Fibroblast of skin of scalp (primary cell): Measurements from ENCODE around the gene TUSC1. TPM values are rescaled to one million over a fixed set of nuclear protein-coding genes. Genes with fewer than 3 reads are reported as not detected.

ENCODE experiments used
- DNase-seq: peaks from one replicate; pipeline ENCODE4 v3.0.0-alpha.2; 2013
- polyA plus RNA-seq, 2 experiments: library from polyadenylated mRNA; unstranded; fragments of 120-200 nt; gene quantifications; one replicate each; pipeline ENCODE4 v1.2.1, GENCODE V29; 2013; ENCODE audit not compliant: insufficient read length in 2 of 2

The TUSC1 gene
- polyA plus RNA-seq (2013, experiment 1 of 2; ENCODE audit: insufficient read length) = 12.1 TPM
- 12.9 TPM for polyA plus RNA-seq (2013, experiment 2 of 2; ENCODE audit: insufficient read length)

DNA sequence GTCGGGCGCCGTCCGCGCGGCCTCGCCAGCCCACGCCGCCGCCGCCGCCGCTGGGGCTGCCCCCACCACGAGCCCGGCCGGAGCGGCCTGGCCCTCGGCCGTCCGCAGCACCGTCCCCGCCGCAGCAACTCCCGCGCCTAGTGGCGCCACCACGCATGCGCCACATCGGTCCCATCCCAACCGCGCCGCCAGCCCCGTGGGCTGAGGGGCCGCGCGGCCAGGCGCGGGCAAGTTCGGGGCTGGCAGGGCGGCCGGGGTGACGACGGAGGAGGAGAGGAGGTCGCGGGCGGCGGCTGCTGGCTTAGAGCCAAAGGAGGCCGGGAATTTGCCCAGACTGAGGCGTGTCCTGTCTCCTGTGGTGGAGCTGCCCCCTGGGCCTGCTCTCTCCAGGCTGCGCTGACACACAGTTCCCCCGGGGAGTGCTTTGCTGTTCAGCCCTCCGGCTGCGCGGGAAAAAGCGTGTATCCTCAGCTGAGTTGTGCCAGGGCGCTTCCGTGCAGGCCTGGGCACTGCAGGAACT lies at the start of gene TUSC1:
TSS of gene TUSC1 (minus strand) at position 298 of the 520 bp plus-strand sequence. CDS start at position 166, 132 bp downstream.
- peak; percentile 89 for DNase-seq

DNA sequence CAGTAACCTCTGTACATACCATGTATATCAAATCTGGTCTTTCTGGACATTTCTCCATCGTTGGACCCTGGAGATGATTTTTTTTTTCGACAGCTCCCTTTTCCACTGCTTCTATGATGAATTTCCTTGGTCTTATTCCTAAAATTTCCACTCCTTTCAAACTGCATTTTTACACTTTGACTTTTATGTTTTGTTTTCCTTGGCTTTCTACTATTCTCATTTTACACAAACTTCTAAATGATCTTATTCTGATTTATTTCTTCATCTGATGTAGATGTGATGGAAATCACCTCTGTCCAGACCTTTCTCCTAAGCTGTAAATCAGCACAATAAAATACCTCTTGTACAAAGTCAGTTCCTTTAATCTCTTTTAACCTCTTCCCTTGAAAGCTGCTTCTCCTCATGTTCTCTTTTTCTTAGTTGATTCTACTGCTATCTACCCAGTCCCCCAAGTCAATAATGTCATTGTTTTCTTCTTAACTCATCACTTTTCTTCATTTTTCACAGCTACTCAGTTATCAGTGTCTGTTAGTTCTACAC lies 48.7 kb upstream of the TUSC1 start:
- DNase-seq = no peak

GRCh38 chr9:25724424-25724823 lies 46.2 kb upstream of the TUSC1 start:
- peak; percentile 8 for DNase-seq

DNA sequence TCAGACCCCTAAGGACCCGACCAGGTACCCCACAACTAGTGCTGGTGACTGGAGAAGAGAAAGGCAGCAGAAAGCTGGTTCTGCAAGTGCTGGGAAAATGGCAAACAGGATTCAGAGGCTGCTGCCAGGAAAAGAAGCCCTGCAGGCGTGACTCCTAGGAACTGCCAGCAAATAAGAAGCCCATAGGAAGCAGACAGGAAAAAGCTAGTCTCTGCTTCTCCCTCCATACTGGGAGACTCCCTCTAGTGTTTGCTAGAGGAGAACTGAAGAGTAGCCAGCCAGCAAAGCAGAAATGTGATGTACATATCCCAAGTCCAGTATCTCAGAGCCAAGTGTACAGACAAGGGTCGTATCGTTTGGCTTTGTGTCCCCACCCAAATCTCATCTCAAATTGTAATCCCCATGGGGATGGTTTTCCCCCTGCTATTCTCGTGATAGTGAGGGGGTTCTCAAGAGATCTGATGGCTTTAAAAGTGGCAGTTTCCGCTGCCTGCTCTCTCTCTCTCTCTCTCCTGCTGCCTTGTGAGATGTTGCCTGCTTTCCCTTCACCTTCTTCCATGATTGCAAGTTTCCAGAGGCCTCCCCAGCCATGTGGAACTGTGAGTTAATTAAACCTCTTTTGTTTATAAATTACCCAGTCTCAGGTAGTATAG lies 38.1 kb upstream of the TUSC1 start:
- DNase-seq = peak; percentile 65

DNA sequence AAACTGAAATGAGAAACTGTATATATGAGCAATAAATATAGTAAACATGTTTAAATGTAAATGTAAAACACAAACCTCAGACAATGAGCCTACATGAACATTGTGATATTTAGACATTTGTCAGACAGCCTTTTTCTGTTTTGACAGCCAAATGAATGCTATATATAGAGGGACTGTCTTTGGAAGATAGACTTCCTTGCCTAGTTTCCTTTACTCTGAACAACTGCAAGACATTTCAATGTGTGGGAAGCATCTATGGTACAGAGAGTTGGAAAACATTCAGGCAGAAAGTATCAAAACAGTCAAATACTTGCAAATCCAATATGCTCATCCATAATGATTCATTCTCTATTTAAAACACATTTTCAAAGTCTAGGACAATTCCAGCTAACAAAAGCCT lies 31.7 kb upstream of the TUSC1 start:
- no peak for DNase-seq

GRCh38 chr9:25704800-25705199 lies 26.6 kb upstream of the TUSC1 start:
- no peak for DNase-seq

DNA sequence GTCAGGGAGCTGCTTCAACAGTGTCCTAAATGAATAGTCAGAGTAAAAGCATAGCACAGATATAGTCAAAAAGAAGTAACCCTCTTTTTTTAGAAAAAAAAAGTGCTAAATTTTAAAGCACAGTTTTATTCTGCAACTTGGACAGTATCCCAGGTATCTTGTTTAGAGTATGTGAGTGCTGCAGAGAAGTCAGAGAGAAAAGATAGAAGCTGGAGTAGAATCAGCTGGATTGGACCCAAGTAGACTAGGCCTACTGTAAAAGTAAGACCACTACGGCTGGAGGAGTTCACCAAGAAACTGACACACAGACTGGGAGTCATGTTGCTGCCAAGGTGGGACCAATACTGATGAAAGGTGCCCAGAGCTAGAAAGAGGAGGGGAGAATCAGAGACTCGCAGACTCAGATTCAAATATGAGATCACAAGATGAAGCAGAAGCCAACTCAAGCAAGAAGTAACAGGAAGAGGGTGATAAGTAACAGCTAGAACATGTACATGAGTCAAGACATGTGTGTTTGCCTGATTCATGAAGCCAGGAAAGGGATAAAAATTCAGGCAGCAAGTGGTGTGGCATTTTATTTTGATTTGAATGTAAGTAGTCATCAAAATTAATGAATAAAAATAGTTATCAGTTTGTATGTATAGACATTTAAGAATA lies 25.6 kb upstream of the TUSC1 start:
- no peak for DNase-seq

- DNase-seq = no peak
These were observed 24.3 kb upstream of the TUSC1 start for GRCh38 chr9:25702536-25702935.

GRCh38 chr9:25700899-25701298 lies 22.7 kb upstream of the TUSC1 start:
- peak; percentile 27 for DNase-seq

DNA sequence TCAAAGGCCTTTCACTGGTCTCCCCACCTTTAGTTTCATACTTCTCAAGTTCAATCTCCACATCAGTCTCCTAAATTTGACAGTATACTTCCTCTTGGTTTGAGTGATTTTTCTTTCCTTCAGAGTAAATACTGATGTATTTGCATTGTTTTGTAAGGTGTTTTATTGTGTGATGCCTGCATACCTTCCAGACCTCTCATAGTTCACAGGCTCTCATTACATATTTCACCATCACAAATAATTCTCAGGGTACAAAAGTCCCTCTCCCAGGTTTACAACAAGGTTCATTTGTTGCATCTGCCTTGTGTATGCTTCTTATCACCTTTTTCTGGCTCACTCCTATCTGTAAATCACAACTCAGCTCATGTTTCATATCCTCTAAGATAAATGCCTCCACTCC lies 22.2 kb upstream of the TUSC1 start:
- no peak for DNase-seq

DNA sequence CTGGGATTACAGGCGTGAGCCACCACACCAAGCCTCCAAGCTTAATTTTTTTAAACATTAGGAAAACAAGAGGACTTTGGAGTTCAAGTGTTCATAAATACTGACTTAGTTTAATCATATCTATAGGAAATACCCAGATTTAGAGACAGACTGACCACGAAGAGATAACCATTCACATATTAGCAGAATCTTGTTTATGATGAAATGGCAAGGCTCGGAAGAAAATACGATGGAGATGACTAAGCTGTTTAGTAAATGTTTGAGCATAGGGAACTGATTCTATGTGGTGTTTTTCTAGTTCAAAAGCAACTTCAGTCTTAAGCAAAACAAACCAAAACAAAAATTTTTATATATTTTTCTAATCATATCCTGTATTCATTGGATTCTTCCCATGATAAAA lies 13.5 kb upstream of the TUSC1 start:
- no peak for DNase-seq

GRCh38 chr9:25684321-25684720 lies 6.1 kb upstream of the TUSC1 start:
- DNase-seq = no peak

DNA sequence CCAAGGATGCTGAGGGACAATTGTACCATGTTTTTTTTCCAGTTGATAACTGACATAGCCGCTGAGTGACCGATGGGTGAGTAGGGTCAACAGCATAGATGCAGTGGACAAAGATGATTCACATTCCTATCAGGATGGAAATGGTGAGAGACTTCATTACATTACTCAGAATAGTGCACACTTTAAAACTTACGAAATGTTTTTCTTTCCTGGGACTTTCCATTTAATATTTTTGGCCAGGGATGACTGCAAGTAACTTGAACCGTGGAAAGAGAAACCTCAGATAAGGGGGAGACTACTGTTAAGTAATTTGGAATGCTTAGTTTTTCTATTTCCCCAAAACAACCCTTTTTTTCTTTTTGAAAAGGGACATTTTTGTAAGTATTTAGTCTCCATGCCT lies 3.0 kb upstream of the TUSC1 start:
- DNase-seq = peak; percentile 51

GRCh38 chr9:25678846-25679360 lies 659 bp upstream of the TUSC1 start:
- peak; percentile 1 for DNase-seq

- DNase-seq = peak; percentile 83
These were observed 720 bp downstream of the TUSC1 start for GRCh38 chr9:25677301-25678146.

GRCh38 chr9:25675858-25676257 lies 2.4 kb downstream of the TUSC1 start:
- peak; percentile 1 for DNase-seq

GRCh38 chr9:25658571-25658970 lies 19.7 kb downstream of the TUSC1 start:
- DNase-seq = no peak

DNA sequence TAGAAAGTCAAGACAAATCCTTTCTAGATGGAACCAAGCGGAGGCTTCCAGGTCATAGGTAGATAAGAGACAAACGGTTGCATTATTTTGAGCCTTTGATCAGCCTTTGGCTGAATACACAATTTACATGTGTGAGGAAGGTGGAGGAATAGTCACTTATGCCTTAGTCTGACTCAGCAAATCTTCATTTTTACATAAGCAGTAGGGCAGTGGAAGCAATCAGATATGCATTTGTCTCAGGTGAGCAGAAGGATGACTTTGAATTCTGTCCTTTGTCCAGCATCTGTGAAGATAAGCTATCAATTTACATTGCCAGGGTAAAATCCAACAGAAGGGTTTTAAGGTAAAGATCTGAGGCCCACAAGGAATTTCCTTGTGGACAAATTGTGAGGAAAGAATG lies 23.8 kb downstream of the TUSC1 start:
- no peak for DNase-seq

DNA sequence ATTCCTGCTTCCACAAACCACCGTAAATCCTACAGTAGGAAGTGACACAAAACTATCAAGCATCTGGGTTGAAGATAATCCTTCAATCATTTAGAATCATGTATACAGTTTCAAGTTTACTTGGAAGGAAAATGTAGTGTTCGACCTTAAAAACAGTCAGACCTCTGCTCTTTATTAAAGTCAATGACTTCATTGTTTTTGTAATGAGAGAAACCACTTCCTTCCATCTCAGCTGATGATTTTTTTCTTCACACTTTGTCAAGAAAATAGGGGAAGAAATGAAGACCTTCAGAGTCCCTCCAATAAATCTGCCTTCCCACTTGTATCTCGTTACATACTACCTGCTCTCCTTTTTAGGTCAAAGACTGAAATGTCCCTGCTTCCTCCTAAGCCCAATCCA lies 30.1 kb downstream of the TUSC1 start:
- no peak for DNase-seq

DNA sequence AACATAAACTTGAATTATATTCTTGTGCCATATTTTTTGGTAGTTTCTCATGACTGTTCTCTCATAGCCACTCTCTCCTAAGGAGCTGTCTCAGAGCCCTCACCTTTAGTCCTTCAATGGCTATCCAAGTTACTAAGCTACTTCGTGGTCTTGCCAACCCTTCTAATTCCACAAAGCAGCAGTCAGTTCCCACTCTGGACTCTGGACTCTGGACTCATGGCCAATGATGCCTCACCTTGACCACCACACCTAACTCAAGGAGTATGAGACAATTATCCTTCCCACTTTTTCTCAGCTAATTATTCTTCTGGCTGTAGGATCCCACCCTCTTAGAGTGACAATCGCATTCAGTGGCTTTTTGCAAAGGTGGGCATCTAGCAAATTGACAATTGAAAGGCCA lies 42.2 kb downstream of the TUSC1 start:
- no peak for DNase-seq

- no peak for DNase-seq
These were observed 49.0 kb downstream of the TUSC1 start for GRCh38 chr9:25629231-25629630.
